IMR-90 (cell line): ENCODE data around the gene PARD3. TPM values are rescaled to one million over a fixed set of nuclear protein-coding genes. Genes with fewer than 3 reads are reported as not detected.

Source experiments
- ATAC-seq: fragments of 200-7000 bp; cut with Tn5 transposase; 2 replicates; pipeline ENCODE4 v1.9.1; 2020; ENCODE audit warnings: low read depth, mild to moderate bottlenecking, moderate library complexity
- BruUV-seq: library from RNA; stranded (reverse); fragments of 400-500 nt; replicated peaks from 2 replicates; lab custom pipeline; 2021; lab: Mats Ljungman, UMichigan
- CTCF ChIA-PET: fragments of 300-600 bp; formaldehyde crosslinking; extraction: SDS; loops from one replicate; lab custom pipeline; 2021; ENCODE audit warnings: antibody characterized with exemption; lab: Yijun Ruan, JAX
- POLR2A ChIA-PET: fragments of 300-600 bp; sonication (Branson Sonifier 250); formaldehyde crosslinking; loops from one replicate; lab custom pipeline; 2022; ENCODE audit warnings: antibody characterized with exemption; ENCODE audit not compliant: unreplicated experiment; lab: Charles Lee
- DNase-seq: peaks from one replicate; pipeline ENCODE4 v3.0.0; 2013
- H2AFZ ChIP-seq: replicated peaks from 2 replicates; pipeline ENCODE3; 2013; ENCODE audit warnings: low read length, mild to moderate bottlenecking; ENCODE audit not compliant: poor library complexity
- H2AK5ac ChIP-seq: 2 replicates; pipeline ENCODE4 v1.6.1; 2013; ENCODE audit warnings: low read depth, low read length, inconsistent platforms
- H2AK9ac ChIP-seq: replicated peaks from 2 replicates; pipeline ENCODE3; 2013; ENCODE audit warnings: mild to moderate bottlenecking, low read depth, low read length, moderate library complexity; ENCODE audit not compliant: poor library complexity
- H2BK120ac ChIP-seq: 2 replicates; pipeline ENCODE4 v1.6.1; 2013; ENCODE audit warnings: low read depth, low read length, inconsistent platforms
- H2BK15ac ChIP-seq: 3 replicates; pipeline ENCODE4 v1.6.1; 2013; ENCODE audit warnings: low read depth, low read length, inconsistent platforms
- H2BK20ac ChIP-seq: 2 replicates; pipeline ENCODE4 v1.6.1; 2013; ENCODE audit warnings: low read depth, mild to moderate bottlenecking, inconsistent platforms, low read length, moderate library complexity
- H2BK5ac ChIP-seq: 2 replicates; pipeline ENCODE4 v1.6.1; 2013; ENCODE audit warnings: mild to moderate bottlenecking, low read depth, low read length, inconsistent platforms; ENCODE audit not compliant: poor library complexity, severe bottlenecking
- H3K14ac ChIP-seq: replicated peaks from 2 replicates; pipeline ENCODE4 v1.6.1; 2013; ENCODE audit warnings: low read depth, low read length, inconsistent platforms
- H3K18ac ChIP-seq: 2 replicates; pipeline ENCODE4 v1.6.1; 2013; ENCODE audit warnings: low read depth, low read length, control low read depth
- H3K23ac ChIP-seq: 2 replicates; pipeline ENCODE4 v1.6.1; 2013; ENCODE audit warnings: low read depth, low read length, inconsistent platforms
- H3K27ac ChIP-seq: 2 replicates; pipeline ENCODE4 v1.5.1; 2013; ENCODE audit warnings: mild to moderate bottlenecking, control low read depth, low read length; ENCODE audit not compliant: insufficient read depth
- H3K27me3 ChIP-seq: 2 replicates; pipeline ENCODE4 v1.6.1; 2013; ENCODE audit warnings: low read length; ENCODE audit not compliant: control insufficient read depth, insufficient read depth
- H3K36me3 ChIP-seq: 2 replicates; pipeline ENCODE4 v1.6.1; 2013; ENCODE audit warnings: low read length, mixed read lengths; ENCODE audit not compliant: control insufficient read depth, insufficient read depth
- H3K4ac ChIP-seq: 2 replicates; pipeline ENCODE4 v1.6.1; 2013; ENCODE audit warnings: low read depth, low read length, inconsistent platforms
- H3K4me1 ChIP-seq: 2 replicates; pipeline ENCODE4 v1.6.1; 2013; ENCODE audit warnings: low read length, mixed read lengths; ENCODE audit not compliant: control insufficient read depth, insufficient read depth
- H3K4me2 ChIP-seq: 2 replicates; pipeline ENCODE4 v1.6.1; 2013; ENCODE audit warnings: low read depth, mild to moderate bottlenecking, control low read depth, low read length, moderate library complexity
- H3K4me3 ChIP-seq: 2 replicates; pipeline ENCODE4 v1.5.1; 2013; ENCODE audit warnings: low read depth, mild to moderate bottlenecking, control low read depth, low read length, moderate library complexity; ENCODE audit not compliant: insufficient read depth
- H3K56ac ChIP-seq: 2 replicates; pipeline ENCODE4 v1.6.1; 2013; ENCODE audit warnings: low read length, inconsistent platforms; ENCODE audit not compliant: insufficient read depth; ENCODE audit errors: extremely low read depth
- H3K79me1 ChIP-seq, 2 experiments: 2 replicates each; pipeline ENCODE4 v1.6.1; 2013; ENCODE audit warnings: low read length in 2 of 2, inconsistent platforms in 1 of 2, low read depth in 1 of 2
- H3K9ac ChIP-seq: 2 replicates; pipeline ENCODE4 v1.6.1; 2013; ENCODE audit warnings: low read depth, low read length, control low read depth
- H3K9me1 ChIP-seq: 2 replicates; pipeline ENCODE4 v1.6.1; 2013; ENCODE audit warnings: low read length, inconsistent platforms; ENCODE audit not compliant: insufficient read depth
- H3K9me3 ChIP-seq: 2 replicates; pipeline ENCODE4 v1.6.1; 2013; ENCODE audit warnings: low read length; ENCODE audit not compliant: control insufficient read depth, insufficient read depth
- H4K20me1 ChIP-seq: 2 replicates; pipeline ENCODE4 v1.6.1; 2013; ENCODE audit warnings: low read length, inconsistent platforms; ENCODE audit not compliant: insufficient read depth
- H4K5ac ChIP-seq: 2 replicates; pipeline ENCODE4 v1.6.1; 2013; ENCODE audit warnings: mild to moderate bottlenecking, low read depth, low read length, control low read depth
- H4K8ac ChIP-seq, 2 experiments: 2 replicates each; pipeline ENCODE4 v1.6.1; 2013; ENCODE audit warnings: low read depth in 2 of 2, low read length in 2 of 2, control low read depth in 1 of 2, inconsistent platforms in 1 of 2
- H4K91ac ChIP-seq: 2 replicates; pipeline ENCODE4 v1.6.1; 2013; ENCODE audit warnings: low read depth, low read length, inconsistent platforms; ENCODE audit not compliant: insufficient read depth
- CHD1 ChIP-seq: IDR thresholded peaks from 2 replicates; pipeline ENCODE4 v1.6.1; 2012; ENCODE audit warnings: low read depth, low read length, improper control_type of control experiment
- FOS ChIP-seq: fragments of 150-350 bp; IDR thresholded peaks from 2 replicates; pipeline ENCODE4 v1.6.1; 2016; ENCODE audit warnings: low read depth, low read length
- RFX5 ChIP-seq: IDR thresholded peaks from 2 replicates; pipeline ENCODE4 v1.8.0; 2012; ENCODE audit warnings: low read depth, mild to moderate bottlenecking, low read length, moderate library complexity
- WGBS, 2 experiments: methylation state at CpG; one replicate each; pipeline versions ENCODE4 v1.1.5 to v1.1.7; 2013; ENCODE audit warnings: missing lambda C conversion rate in 2 of 2; ENCODE audit not compliant: insufficient read length in 1 of 2; ENCODE audit errors: extremely low coverage in 2 of 2; 5-methylcytosine and 5-hydroxymethylcytosine counted together
- dilution Hi-C: fragments of 300-500 bp; cut with HindIII; formaldehyde crosslinking; loops from one replicate; pipeline ENCODE4 v1.14.3; 2018; ENCODE audit warnings: low sequenced_read_pairs; ENCODE audit not compliant: unreplicated experiment
- in situ Hi-C: fragments of 300-500 bp; cut with MboI; formaldehyde crosslinking; loops from 3 replicates; pipeline ENCODE4 v1.14.3; 2019; ENCODE audit warnings: low sequenced_read_pairs, inconsistent platforms, mixed read lengths
- intact Hi-C: fragments of 100-400 bp; cut with micrococcal nuclease; formaldehyde crosslinking; loops from 2 replicates; pipeline ENCODE4 v1.10.0; 2022
- polyA plus RNA-seq, 3 experiments: library from polyadenylated mRNA; depleted of rRNA; stranded (reverse); fragments of >200 nt; gene quantifications; 2 replicates each; pipeline ENCODE4 v1.2.3, GENCODE V29; 2012; ENCODE audit warnings: low replicate concordance in 1 of 3
- total RNA-seq: library from RNA; depleted of rRNA; stranded (reverse); fragments of >200 nt; gene quantifications from 2 replicates; pipeline ENCODE4 v1.2.3, GENCODE V29; 2012

Gene PARD3
- total and polyA plus RNA-seq, 2 of the 4 experiments (the other 2 are of a cell fraction) = 14.6 to 37.5 TPM

DNA sequence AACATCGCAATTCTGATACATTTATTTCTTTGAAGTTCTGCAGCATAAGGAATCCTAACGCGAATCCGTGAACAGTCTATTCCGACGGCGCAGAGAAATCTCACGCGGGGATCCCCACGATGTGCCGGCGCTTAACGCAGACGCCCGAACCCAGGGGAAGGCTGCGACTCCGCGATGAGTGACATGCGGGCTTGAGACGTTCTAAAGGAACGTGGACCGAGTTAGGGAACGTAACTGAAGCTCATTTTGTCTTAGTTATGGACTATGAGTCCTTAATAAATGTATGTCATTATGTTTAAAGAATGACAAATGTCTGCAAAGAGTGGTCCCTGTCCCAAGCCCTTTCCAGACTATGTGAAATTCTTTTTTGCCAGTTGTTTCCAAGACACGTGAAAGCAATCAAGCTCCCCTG, 995 bp upstream of the PARD3 start:
- DNase-seq = no peak
- no peak overlapping the region for H2BK120ac ChIP-seq
- H2AK5ac ChIP-seq = no peak overlapping the region
- no peak overlapping the region for H3K14ac ChIP-seq
- H3K27me3 ChIP-seq = peaks cover 2% of the 10 kb centered on the region; the same call in 1 of the 2 replicates
- H3K4me1 ChIP-seq = peaks cover 4% of the 10 kb centered on the region
- no peak overlapping the region for H3K27ac ChIP-seq
- peak overlapping the region; percentile 25; the same call in 1 of the 2 replicates for H3K9ac ChIP-seq
- peak overlapping the region; percentile 98 for H3K4me3 ChIP-seq
- H2AFZ ChIP-seq = peak overlapping the region; percentile 86
- H3K4me2 ChIP-seq = peak overlapping the region; percentile 79
- H3K9me3 ChIP-seq = no peaks in the 10 kb centered on the region
- in situ Hi-C loops (no loop called here), intact Hi-C loops (loop anchor here (10.0 kb wide), 1 partner anchor 209 kb away; no protein-coding TSS in a partner anchor), dilution Hi-C loops (no loop called here)
- ChIA-PET CTCF (interaction anchor here (1.7 kb wide), 1 partner anchor 92 kb away, joined by 5 read pairs; no protein-coding TSS in a partner anchor), POLR2A (interaction anchor here (0.6 kb wide), 1 partner anchor 141 kb away, joined by 3 read pairs; no protein-coding TSS in a partner anchor)
- TF ChIP-seq RFX5 (no peak), FOS (no peak), CHD1 (no peak)
- no peak overlapping the region for H2BK20ac ChIP-seq
- H3K23ac ChIP-seq = peak overlapping the region; percentile 82; the same call in 1 of the 2 replicates
- ATAC-seq = no peak
- H2BK15ac ChIP-seq = no peak overlapping the region
- H3K9me1 ChIP-seq = peaks cover 7% of the 10 kb centered on the region
- no peak overlapping the region for H2AK9ac ChIP-seq
- H4K20me1 ChIP-seq = peaks cover 29% of the 10 kb centered on the region
- H4K5ac ChIP-seq = no peak overlapping the region
- no peaks in the 10 kb centered on the region for H3K36me3 ChIP-seq
- H4K91ac ChIP-seq = no peak overlapping the region
- 1% methylated on average over 15 of the region's 24 CpGs; no CpG with 5 or more reads in 1 of the 2 experiments for WGBS, 2 experiments
- no peak overlapping the region for H4K8ac ChIP-seq
- H2BK5ac ChIP-seq = no peak overlapping the region
- no peak overlapping the region for H3K18ac ChIP-seq
- no peak overlapping the region for H3K4ac ChIP-seq
- no peak overlapping the region for H3K56ac ChIP-seq
- H3K79me1 ChIP-seq = peaks cover 23 to 30% of the 10 kb centered on the region in 2 experiments
- no TSS peak for BruUV-seq
